NCI-H2081 treated with DMSO at 0.1 percent for 48 hours (cell line): ENCODE measurements around the gene SPACA7.
"Not testable (repeated sequence)": the region's sequence is repeated elsewhere in the genome, so short reads cannot be mapped to it uniquely, and the experiment has no call there.

Experiments used
- DNase-seq: peaks from one replicate; lab custom pipeline; 2025; lab: John Stamatoyannopoulos, UW

SPACA7 gene

GRCh38 chr13:112428704-112429103 lies 52.5 kb downstream of the SPACA7 start:
- DNase-seq: no peak

- DNase-seq: no peak
Measured at GRCh38 chr13:112431734-112432133, 55.6 kb downstream of the SPACA7 start.

- not testable (repeated sequence) for DNase-seq
Measured at GRCh38 chr13:112432734-112433133, 56.6 kb downstream of the SPACA7 start.

GRCh38 chr13:112433517-112433916 lies 57.4 kb downstream of the SPACA7 start:
- not testable (repeated sequence) for DNase-seq

DNA sequence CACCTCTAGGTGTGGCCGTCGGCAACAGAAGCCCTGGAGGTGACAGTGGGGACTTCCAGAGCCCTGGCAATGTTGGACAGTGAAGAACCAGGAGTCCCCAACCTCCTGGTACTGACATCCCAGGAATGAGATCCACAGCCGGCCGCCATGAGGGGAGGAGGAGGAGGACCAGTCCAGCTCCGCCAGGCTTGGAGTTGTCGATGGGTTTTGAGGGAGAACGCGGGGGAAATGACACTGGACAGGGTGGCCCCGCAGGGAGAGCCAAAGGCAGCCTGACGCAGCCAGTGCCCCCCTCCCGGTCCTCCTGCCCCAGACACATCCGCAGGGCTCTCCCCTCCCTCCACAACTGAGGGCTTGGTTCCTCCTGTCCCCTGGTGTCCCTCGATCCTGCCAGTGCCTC lies 57.9 kb downstream of the SPACA7 start:
- no peak for DNase-seq

GRCh38 chr13:112434937-112435523 lies 58.9 kb downstream of the SPACA7 start:
- DNase-seq: no peak

DNA sequence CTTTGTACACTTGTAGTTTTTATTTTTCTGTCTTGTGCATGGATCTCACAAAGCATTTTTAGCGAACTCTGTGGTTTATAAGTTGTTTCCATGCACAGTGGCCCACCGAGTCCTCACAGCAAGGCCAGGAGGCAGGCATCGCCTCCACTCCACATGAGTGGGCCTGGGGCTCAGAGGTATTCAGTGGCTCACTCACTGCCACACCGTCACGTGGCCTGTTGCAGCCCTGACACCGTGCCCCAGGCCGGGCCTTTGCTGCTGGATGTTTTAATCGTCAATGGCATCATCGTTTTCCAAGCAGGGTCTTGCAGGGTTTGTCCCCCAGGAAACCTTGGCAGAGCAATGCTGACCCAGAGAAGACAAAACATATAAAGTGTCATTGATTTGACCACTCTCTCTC lies 59.8 kb downstream of the SPACA7 start:
- DNase-seq: no peak

DNA sequence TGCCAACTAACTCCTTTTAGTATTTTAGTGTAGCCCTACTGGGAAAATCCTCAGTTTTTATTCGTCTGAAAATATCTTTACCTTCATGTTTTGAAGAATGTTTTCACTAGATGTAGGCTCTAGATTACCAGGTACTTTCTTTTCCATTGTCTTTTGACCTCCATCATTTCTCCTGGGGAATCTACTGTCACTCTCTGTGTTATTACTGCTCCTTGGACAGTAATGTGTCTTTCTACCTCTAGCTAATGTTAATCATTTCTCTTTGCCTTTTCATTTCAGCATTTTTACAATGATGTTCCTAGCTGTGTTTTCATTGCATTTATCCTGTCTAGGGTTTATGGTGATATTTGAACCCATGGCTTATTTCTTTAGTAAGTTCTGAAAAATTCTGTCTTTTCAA lies 61.9 kb downstream of the SPACA7 start:
- DNase-seq: no peak

- no peak for DNase-seq
Measured at GRCh38 chr13:112438515-112438914, 62.4 kb downstream of the SPACA7 start.

GRCh38 chr13:112441226-112441625 lies 65.1 kb downstream of the SPACA7 start:
- DNase-seq: no peak

GRCh38 chr13:112441779-112442310 lies 65.7 kb downstream of the SPACA7 start:
- DNase-seq: no peak

DNA sequence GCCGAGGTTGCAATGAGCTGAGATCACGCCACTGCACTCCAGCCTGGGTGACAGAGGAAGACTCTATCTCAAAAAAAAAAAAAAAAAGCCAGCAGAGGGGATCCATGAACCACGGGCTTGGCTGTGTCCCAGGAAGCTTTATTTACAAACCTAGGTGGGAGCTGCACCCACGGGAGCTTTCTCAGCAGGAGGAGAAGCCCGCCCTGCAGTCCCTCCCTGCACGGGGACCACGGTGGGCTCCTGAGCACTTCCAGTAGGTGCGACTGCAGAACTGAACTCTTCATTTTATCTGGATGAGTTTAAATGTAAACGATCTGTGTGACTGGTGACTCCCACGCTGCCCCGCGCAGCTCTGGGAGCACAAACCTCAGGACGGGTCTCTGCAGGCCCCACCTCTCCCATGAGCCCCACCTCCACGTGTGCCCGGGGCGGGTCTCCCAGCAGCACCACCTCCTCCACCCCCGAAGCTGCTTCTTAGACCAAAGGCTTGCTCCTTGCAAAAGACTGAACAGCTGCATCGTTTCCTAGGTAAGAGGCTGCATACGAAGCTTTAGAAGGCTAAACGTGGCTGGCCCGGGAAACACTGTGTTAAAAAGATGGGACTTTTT lies 66.4 kb downstream of the SPACA7 start:
- no peak for DNase-seq

DNA sequence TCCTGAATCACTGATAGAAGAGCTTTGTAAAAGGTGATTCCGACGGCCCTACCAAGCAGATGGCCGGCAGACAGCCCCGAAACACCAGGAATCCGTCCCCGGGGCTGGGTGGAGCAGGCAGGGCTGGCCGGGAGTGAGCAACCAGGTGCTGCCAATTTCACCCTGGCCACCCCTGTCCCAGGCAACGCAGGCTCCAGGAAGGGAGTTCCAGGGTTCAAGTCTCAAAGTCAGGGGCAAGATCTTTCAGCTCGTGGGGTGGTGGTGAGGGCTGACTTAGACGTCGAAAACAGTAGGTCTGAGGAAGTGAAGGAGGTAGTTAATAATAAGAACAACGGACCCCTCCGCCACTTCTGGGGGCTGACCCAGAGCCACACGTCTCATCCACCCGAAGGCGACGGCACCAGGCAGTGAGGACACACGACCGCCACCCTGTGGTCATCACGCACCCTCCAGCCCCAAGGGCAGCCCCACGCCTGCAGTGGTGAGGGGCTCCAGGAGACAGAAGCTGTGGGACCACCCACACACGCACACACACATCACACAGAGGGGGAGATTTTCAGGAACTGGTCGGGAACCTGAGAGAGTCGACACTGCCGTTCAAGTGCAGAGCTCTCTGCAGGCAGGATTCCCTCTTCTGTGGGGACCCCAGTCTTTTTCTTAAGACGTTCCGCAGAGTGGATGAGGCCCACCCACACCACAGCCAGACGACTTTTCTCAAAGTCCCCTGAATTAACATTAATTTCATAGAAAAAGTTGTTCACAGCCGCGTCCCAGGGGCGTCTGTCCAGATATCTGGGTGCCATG lies 67.2 kb downstream of the SPACA7 start:
- DNase-seq: no peak

DNA sequence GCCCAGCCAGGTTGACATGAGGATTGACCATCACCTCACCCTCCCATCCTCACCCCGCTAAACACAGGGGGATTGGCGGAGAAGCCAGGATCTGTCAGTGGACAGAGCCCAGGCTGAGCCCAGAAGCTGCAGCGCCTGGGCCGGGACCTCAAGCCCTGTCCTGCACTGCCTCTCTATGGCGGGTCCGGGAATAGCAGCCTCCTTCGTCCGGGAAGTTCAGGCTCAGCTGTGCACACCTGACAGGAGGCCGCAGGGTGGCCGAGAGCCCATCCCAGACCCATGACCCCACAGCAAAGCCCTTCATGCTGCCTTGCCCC lies 67.8 kb downstream of the SPACA7 start:
- DNase-seq: peak; percentile 4

GRCh38 chr13:112444416-112445399 lies 68.6 kb downstream of the SPACA7 start:
- no peak for DNase-seq

GRCh38 chr13:112445411-112446271 lies 69.5 kb downstream of the SPACA7 start:
- DNase-seq: no peak

DNA sequence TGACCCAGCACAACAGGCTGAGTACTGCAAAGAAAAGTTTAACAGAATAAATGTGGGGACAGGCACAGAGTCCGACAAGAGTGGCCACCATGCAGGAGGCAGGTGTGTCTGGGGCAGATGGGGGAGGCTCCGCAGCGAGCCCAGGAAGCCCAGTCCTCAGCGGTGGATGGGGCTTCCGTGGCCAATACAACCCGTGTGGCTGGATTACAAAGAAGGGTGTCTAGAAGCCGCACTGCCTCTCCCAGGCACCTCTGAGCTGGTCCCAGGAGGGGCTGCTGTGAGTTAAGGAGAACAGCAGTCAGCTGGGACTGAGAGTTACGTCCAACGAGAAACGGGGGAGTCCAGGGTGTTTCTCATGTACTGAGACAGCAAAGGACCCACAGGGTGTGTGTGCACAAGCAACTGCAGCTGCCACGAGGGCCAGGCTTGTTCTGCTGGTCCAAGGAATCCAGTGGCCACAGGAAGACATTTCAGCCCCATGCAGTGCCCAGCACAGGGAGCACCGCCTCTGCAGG lies 70.2 kb downstream of the SPACA7 start:
- DNase-seq: no peak

DNA sequence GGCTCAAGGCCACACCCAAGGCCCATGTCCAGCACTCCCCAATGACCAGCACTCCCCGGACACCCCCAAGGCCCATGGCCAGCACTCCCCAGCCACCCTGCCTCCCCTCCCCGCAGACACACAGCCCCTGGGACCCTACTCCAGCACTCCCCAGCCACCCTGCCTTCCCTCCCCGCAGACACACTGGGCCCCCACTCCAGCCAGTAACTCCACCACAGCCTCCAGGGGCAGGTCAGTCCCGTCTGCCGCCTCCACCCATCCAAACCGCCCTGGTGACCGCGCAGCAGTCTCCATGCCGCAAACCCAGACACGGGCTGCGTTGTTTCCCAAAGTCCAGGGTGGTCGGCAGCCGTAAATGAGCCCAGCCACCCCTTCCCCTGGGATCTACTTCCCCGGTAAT lies 70.7 kb downstream of the SPACA7 start:
- no peak for DNase-seq

DNA sequence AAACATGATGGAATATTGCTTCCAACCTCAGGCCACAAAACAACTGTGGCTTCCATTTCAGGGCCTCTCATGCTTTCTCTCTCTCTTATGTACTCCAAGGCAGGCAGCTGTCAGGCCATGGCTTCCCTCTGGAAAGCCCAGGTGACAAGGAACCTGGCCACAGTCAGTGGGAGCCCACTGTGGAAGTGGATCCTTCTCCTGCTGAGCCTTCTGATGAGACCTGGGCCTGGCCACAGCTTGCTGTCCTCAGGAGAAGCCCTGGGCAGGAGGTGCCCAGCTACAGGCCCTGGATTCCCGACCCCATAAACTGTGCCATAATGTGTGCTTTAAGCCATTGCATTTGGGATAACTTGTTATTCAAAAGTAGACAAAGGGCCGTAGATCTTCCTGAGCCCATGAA lies 71.2 kb downstream of the SPACA7 start:
- DNase-seq: no peak

GRCh38 chr13:112447761-112448603 lies 71.8 kb downstream of the SPACA7 start:
- no peak for DNase-seq
